Activated gamma-delta T cell treated with anti-CD3 and anti-CD28 coated beads, Interleukin-2, amount 50 U/mL, for 16 hours (primary cell): ENCODE results near the gene ZNF784.
"Not testable (repeated sequence)": the region's sequence is repeated elsewhere in the genome, so short reads cannot be mapped to it uniquely, and the experiment has no call there.

Experiments
- DNase-seq: peaks from one replicate; pipeline ENCODE4 v3.0.0-alpha.2; 2020; ENCODE audit warnings: low read depth

The ZNF784 gene

GRCh38 chr19:55583897-55584296 is 40.5 kb downstream of the ZNF784 start:
- DNase-seq = not testable (repeated sequence)

GRCh38 chr19:55582284-55582683 is 42.1 kb downstream of the ZNF784 start:
- DNase-seq = not testable (repeated sequence)

DNA sequence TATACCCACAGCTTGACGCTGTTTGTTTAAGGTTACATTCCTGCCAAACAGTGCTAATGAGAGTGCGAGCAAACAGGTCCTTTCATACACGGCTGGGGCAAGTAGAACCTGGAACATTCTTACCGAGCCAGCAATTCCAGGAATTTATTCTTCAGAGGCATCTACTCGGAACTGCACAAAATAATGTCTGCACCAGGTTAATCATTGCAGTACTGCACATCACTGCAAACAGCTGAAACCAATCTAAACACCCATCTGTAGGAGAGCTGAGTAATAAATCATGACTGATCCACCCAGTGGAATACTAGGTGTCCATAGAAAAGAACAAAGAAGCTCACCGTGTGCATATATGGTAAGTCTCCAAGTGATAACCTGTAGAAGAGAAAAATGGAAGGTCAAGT is 42.5 kb downstream of the ZNF784 start:
- no peak for DNase-seq

- no peak for DNase-seq
These were observed 43.1 kb downstream of the ZNF784 start for GRCh38 chr19:55581145-55581822.

- DNase-seq = peak; percentile 66
These were observed 43.7 kb downstream of the ZNF784 start, which contains the start of gene ZNF579 for GRCh38 chr19:55580628-55581144. TSS of gene ZNF579 (minus strand) at chr19:55580848. CDS start at chr19:55579639, 1,209 bp downstream.

GRCh38 chr19:55579766-55580621 is 44.4 kb downstream of the ZNF784 start:
- no peak for DNase-seq

- DNase-seq = no peak
These were observed 45.3 kb downstream of the ZNF784 start for GRCh38 chr19:55578761-55579747.

DNA sequence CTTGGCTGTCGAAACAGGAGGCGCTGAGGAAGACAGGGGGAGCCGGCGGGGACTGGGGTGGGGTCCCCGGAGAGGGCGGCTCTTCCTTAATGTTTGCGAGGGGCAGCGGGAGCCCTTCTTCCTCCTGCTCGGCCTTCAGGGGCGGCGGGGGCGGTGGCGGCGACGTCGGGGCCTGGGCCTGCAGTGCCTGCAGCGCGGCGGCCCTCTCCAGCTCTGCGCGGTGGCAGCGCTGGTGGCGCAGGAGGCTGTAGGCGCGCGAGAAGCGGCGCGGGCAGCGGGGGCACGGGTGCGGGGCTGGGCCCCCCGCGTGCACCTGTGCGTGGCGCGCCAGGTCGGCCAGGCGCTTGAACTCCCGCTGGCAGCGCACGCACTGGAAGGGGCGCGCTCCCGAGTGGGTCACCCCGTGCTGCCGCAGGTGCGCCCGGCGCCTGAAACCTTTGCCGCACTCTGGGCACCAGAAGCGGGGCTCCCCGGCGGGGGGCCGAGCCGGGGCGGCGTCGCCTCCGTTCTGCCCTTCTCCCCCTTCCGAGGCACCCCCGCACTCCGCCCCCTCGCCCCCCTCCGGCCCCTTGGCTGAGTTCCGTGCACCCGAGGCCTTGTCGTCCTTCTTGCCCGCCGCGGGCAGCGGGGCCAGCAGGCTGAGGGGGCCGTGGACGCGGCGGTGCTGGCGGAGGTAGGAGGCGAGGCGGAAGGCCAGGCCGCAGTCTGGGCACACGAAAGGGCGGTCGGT is 46.2 kb downstream of the ZNF784 start:
- DNase-seq = no peak

DNA sequence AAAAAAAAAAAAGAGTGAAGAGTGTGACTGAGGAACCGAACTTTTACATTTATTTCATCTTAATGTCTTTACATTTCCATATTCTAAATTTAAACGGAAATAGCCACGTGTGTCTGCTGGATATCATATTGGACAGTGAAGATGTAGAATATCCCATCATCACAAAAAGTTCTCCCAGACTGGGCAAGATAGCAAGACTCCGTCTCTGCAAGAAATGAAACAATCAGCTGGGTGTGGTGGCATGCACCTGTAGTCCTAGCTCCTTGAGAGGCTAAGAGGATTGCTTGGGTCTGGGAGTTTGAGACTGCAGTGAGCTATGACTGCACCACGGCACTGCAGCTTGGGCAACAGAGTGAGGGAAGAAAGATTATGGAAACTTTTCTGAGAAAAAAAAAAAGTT is 47.6 kb downstream of the ZNF784 start:
- no peak for DNase-seq

GRCh38 chr19:55573929-55574328 is 50.4 kb downstream of the ZNF784 start:
- not testable (repeated sequence) for DNase-seq
